ENCODE measurements around the gene IL37.

The IL37 gene

GRCh38 chr2:112962308-112963175, 51.6 kb downstream of the IL37 start:
- no peak for DNase-seq

DNA sequence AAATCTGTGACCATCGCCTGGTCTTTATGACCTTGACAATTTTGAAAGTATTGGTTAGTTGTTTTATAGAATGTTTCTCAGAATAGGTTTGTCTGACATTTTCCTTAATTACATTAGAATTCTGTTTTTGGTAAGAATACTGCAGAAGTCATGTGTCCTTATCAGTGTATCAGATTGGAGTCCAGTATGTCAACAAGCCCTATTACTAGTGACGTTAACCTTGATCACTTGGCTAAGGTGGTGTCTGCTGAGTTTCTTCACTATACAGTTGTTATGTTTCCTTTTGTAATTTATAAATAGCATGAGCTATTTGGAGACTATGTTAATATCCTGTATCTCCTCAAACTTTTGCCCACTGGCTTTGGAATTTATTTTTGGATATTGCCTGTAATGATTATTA, 56.1 kb downstream of the IL37 start:
- DNase-seq: no peak
